Measurements from ENCODE around the gene MRPS34.

Gene MRPS34

DNA sequence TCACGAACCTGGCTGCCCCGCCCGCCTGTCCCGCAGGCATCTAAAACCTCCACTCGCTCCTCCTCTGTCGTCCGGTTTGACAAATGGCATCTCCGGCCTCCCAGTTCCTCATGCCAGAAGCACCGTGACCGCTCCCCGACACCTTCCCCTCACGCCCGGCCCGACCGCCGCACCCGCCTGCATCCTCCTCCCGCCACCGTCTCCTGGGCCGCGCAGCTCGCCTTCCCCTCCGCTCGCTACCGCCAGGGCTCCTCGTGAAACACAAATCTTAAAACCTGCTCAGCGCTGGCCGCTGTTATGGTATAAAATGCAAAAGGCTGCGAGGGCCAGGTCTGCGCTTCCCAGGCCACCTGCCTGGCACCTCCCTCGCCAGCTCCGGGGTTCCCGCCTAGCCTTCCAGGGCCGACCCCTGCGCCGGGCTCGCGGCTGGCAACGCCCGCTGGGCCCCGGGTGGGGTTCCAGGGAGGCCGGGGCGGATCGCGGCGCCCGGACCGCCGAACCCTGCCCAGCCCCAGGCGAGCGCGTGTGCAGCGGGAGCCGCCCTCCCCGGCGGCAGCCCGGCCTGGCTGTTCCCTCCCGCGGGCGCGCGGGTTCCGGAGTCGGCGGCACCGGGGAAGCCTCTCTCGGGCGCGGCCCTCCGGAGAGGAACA lies 8.9 kb upstream of the MRPS34 start:
- peak overlapping the region; percentile 73 for H3K4me3 ChIP-seq (ENCODE audit: low read depth, low read length)
- TF ChIP-seq, protein P1, sequence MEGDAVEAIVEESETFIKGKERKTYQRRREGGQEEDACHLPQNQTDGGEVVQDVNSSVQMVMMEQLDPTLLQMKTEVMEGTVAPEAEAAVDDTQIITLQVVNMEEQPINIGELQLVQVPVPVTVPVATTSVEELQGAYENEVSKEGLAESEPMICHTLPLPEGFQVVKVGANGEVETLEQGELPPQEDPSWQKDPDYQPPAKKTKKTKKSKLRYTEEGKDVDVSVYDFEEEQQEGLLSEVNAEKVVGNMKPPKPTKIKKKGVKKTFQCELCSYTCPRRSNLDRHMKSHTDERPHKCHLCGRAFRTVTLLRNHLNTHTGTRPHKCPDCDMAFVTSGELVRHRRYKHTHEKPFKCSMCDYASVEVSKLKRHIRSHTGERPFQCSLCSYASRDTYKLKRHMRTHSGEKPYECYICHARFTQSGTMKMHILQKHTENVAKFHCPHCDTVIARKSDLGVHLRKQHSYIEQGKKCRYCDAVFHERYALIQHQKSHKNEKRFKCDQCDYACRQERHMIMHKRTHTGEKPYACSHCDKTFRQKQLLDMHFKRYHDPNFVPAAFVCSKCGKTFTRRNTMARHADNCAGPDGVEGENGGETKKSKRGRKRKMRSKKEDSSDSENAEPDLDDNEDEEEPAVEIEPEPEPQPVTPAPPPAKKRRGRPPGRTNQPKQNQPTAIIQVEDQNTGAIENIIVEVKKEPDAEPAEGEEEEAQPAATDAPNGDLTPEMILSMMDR (IDR thresholded peaks at IDR 0.05; ENCODE audit: control insufficient read depth, extremely low read depth, insufficient read depth): no peak
- no peak for DNase-seq (ENCODE audit: low read depth)

DNA sequence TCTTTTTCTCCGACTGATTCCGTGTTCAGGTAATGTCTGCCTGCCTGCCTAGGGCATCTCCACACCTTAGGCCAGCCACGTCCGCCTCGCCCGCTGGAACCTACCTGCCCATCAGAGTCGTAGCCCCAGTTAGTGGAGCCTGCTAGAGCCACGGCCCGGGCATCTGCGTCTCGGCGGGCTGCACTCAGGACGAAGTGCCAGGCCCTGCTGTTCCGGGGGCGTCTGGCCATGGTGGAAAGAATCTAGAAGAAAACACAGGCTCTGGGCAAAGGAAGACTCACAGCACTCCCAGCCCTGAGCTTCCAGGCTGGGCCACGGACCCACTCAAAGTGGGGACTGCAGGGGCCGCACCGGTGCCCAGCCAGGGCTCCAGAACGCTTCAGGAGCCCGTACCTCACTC lies 8.3 kb upstream of the MRPS34 start:
- H3K4me3 ChIP-seq (ENCODE audit: low read depth, low read length): peak overlapping the region; percentile 73
- DNase-seq (ENCODE audit: low read depth): no peak
- TF ChIP-seq, protein P1 (IDR thresholded peaks at IDR 0.05; ENCODE audit: control insufficient read depth, extremely low read depth, insufficient read depth): no peak

GRCh38 chr16:1780677-1781072 lies 7.7 kb upstream of the MRPS34 start:
- peak overlapping the region; percentile 73 for H3K4me3 ChIP-seq (ENCODE audit: low read depth, low read length)
- TF ChIP-seq, protein P1 (IDR thresholded peaks at IDR 0.05; ENCODE audit: control insufficient read depth, extremely low read depth, insufficient read depth): no peak
- no peak for DNase-seq (ENCODE audit: low read depth)

- peak overlapping the region; percentile 73; the same call in 1 of the 2 replicates for H3K4me3 ChIP-seq (ENCODE audit: low read depth, low read length)
- TF ChIP-seq, protein P1 (IDR thresholded peaks at IDR 0.05; ENCODE audit: control insufficient read depth, extremely low read depth, insufficient read depth): no peak
- no peak for DNase-seq (ENCODE audit: low read depth)
Observed at GRCh38 chr16:1779741-1780676, 7.1 kb upstream of the MRPS34 start.

DNA sequence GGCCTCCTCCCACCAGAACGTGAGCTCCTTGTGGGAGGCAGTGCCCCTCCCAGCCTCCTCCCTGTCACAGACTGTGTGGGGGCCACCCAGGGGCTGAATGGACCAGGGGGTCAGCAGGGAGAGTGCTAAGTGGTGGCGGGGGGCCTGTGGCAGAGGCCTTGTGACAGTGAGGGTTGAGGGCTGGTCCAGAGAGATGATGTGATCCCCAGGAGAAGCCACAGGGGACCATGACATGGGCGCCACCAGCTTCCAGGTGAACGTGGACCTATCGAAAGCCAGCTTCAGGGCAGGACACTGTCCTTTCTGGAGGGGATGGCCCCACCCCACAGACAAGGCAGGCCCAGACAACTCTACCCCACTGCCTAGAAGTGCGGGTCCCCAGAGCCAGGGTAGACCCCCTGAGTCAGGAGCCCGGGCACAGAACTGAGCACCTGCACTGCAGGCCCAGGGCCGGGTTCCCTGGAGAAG lies 6.3 kb upstream of the MRPS34 start:
- DNase-seq (ENCODE audit: low read depth): no peak
- no peak overlapping the region for H3K4me3 ChIP-seq (ENCODE audit: low read depth, low read length)
- TF ChIP-seq, protein P1 (IDR thresholded peaks at IDR 0.05; ENCODE audit: control insufficient read depth, extremely low read depth, insufficient read depth): no peak

- DNase-seq (ENCODE audit: low read depth): no peak
- TF ChIP-seq, protein P1 (IDR thresholded peaks at IDR 0.05; ENCODE audit: control insufficient read depth, extremely low read depth, insufficient read depth): no peak
- H3K4me3 ChIP-seq (ENCODE audit: low read depth, low read length): no peak overlapping the region
Observed at GRCh38 chr16:1778200-1779179, 5.6 kb upstream of the MRPS34 start.
